Endothelial cell of umbilical vein (primary cell): ENCODE measurements around the gene EPS8L2. TPM values are rescaled to one million over a fixed set of nuclear protein-coding genes. Genes with fewer than 3 reads are reported as not detected.
A peak's percentile ranks its signal among the peaks of the same experiment; 100 is the strongest.
"Not testable (repeated sequence)": the region's sequence is repeated elsewhere in the genome, so short reads cannot be mapped to it uniquely, and the experiment has no call there.

Source experiments
- BruUV-seq: library from RNA; stranded (reverse); fragments of 400-500 nt; replicated peaks from 2 replicates; lab custom pipeline; 2021; lab: Mats Ljungman, UMichigan
- CTCF ChIA-PET: fragments of 300-600, 350-600 bp; sonication (Branson Sonifier 250); formaldehyde crosslinking; loops from one replicate; lab custom pipeline; 2021; ENCODE audit warnings: antibody characterized with exemption, inconsistent platforms; lab: Charles Lee
- POLR2A ChIA-PET: fragments of 300-600, 350-600 bp; sonication (Branson Sonifier 250); formaldehyde crosslinking; loops from one replicate; lab custom pipeline; 2021; ENCODE audit warnings: antibody characterized with exemption, inconsistent platforms; lab: Charles Lee
- DNase-seq: peaks from one replicate; pipeline ENCODE4 v3.0.0-alpha.2; 2011; ENCODE audit warnings: low read depth, low spot score
- FAIRE-seq: peaks from 2 replicates; lab custom pipeline; 2011; peaks lifted over from hg19 to GRCh38; lab: Jason Lieb, UNC
- H2AFZ ChIP-seq: 2 replicates; pipeline ENCODE4 v1.6.0; 2012; ENCODE audit warnings: low read depth, low read length, control low read depth, inconsistent platforms
- H3K27ac ChIP-seq: 2 replicates; pipeline ENCODE4 v1.5.1; 2011; ENCODE audit warnings: low read depth, mild to moderate bottlenecking, control low read depth, low read length, moderate library complexity; ENCODE audit not compliant: insufficient read depth
- H3K27me3 ChIP-seq, 2 experiments: 2 replicates each; pipeline versions ENCODE4 v1.6.0 to v1.6.1; 2011; ENCODE audit warnings: low read length in 2 of 2, mixed read lengths in 1 of 2; ENCODE audit not compliant: control insufficient read depth in 2 of 2, insufficient read depth in 2 of 2
- H3K36me3 ChIP-seq, 2 experiments: 2 replicates in 1 of 2; 3 replicates in 1 of 2; pipeline ENCODE4 v1.5.1; 2011; ENCODE audit warnings: low read length in 2 of 2, mild to moderate bottlenecking in 1 of 2, moderate library complexity in 1 of 2; ENCODE audit not compliant: control insufficient read depth in 2 of 2, insufficient read depth in 2 of 2; ENCODE audit errors: extremely low read depth in 1 of 2
- H3K4me1 ChIP-seq: 3 replicates; pipeline ENCODE4 v1.5.1; 2011; ENCODE audit warnings: mild to moderate bottlenecking, low read length; ENCODE audit not compliant: control insufficient read depth, insufficient read depth; ENCODE audit errors: extremely low read depth
- H3K4me2 ChIP-seq: 2 replicates; pipeline ENCODE4 v1.6.1; 2011; ENCODE audit warnings: low read length, control low read depth, mixed read lengths; ENCODE audit not compliant: insufficient read depth
- H3K4me3 ChIP-seq, 3 experiments: fragments of 200-600 bp in 1 of 3; sonication (generic), shearing (Covaris generic) in 1 of 3; replicated peaks in 1 of 3; 2 replicates each; pipeline ENCODE4 v1.5.1; 2011 to 2016; ENCODE audit warnings: control low read depth in 3 of 3, low read length in 3 of 3, mild to moderate bottlenecking in 2 of 3, inconsistent platforms in 1 of 3, low read depth in 1 of 3, moderate library complexity in 1 of 3; ENCODE audit not compliant: insufficient read depth in 1 of 3
- H3K79me2 ChIP-seq: 2 replicates; pipeline ENCODE4 v1.6.0; 2012; ENCODE audit warnings: low read length, inconsistent platforms; ENCODE audit not compliant: control insufficient read depth, insufficient read depth
- H3K9ac ChIP-seq: replicated peaks from 2 replicates; pipeline ENCODE3; 2011; ENCODE audit warnings: low read length, control low read depth; ENCODE audit not compliant: insufficient read depth; ENCODE audit errors: extremely low read depth
- H3K9me1 ChIP-seq: replicated peaks from 3 replicates; pipeline ENCODE4 v1.6.0; 2011; ENCODE audit warnings: mild to moderate bottlenecking, low read length; ENCODE audit not compliant: control insufficient read depth, insufficient read depth; ENCODE audit errors: extremely low read depth
- H3K9me3 ChIP-seq: replicated peaks from 2 replicates; pipeline ENCODE4 v1.5.1; 2012; ENCODE audit warnings: low read length, inconsistent platforms; ENCODE audit not compliant: control insufficient read depth, insufficient read depth
- H4K20me1 ChIP-seq: replicated peaks from 2 replicates; pipeline ENCODE3; 2011; ENCODE audit warnings: mild to moderate bottlenecking, low read length; ENCODE audit not compliant: control insufficient read depth, insufficient read depth; ENCODE audit errors: extremely low read depth
- EZH2 ChIP-seq: IDR thresholded peaks from 2 replicates; pipeline ENCODE4 v1.6.1; 2012; ENCODE audit warnings: borderline replicate concordance, low read depth, mild to moderate bottlenecking, moderate library complexity, low read length, inconsistent platforms; ENCODE audit not compliant: severe bottlenecking
- MAX ChIP-seq: IDR thresholded peaks from 2 replicates; pipeline ENCODE4 v1.6.1; 2011; ENCODE audit not compliant: insufficient read depth, insufficient read length
- MYC ChIP-seq: IDR thresholded peaks from one replicate; pipeline ENCODE4 v1.6.1; 2011; ENCODE audit warnings: mild to moderate bottlenecking, low read depth, low read length
- dilution Hi-C: fragments of 300-500 bp; cut with MboI; formaldehyde crosslinking; loops from one replicate; pipeline ENCODE4 v1.15.0; 2019; ENCODE audit warnings: low sequenced_read_pairs; ENCODE audit not compliant: extremely low pct_ligation_motif_present
- intact Hi-C: fragments of 100-400 bp; cut with micrococcal nuclease; formaldehyde crosslinking; loops from one replicate; pipeline ENCODE4 v1.10.0; 2022
- polyA plus RNA-seq, 4 experiments: library from polyadenylated mRNA; depleted of rRNA in 3 of 4; stranded (reverse) in 3 of 4; unstranded in 1 of 4; fragments of >200 nt; gene quantifications; 2 replicates each; pipeline versions ENCODE4 v1.2.1 to v1.2.3, GENCODE V29; 2011 to 2012; ENCODE audit warnings: missing spikeins in 1 of 4
- total RNA-seq: library from RNA; stranded (reverse); gene quantifications from 2 replicates; pipeline ENCODE4 v1.2.3, GENCODE V29; 2021

EPS8L2 gene
- total and polyA plus RNA-seq, 2 donors (not counting 3 experiments of a cell fraction or from before 2014, with no cell fraction given) = 5.2 to 12.5 TPM

GRCh38 chr11:689625-690024, 16.4 kb upstream of the EPS8L2 start:
- peak; percentile 37 for TF ChIP-seq MAX
- peak; percentile 10 for TF ChIP-seq MYC
- TF ChIP-seq EZH2 = no peak
- BruUV-seq = no TSS peak
- FAIRE-seq (peak; percentile 88), DNase-seq (peak; percentile 87)
- Histone ChIP-seq H3K9me1 (no peaks in the 10 kb centered on the region), H3K27me3 (no peaks in the 10 kb centered on the region), H3K27ac (peak overlapping the region; percentile 53), H3K4me1 (peaks cover 32% of the 10 kb centered on the region), H3K36me3 (peaks cover 5 to 17% of the 10 kb centered on the region in 2 experiments), H3K4me3 (no peak overlapping the region), H3K9ac (no peak overlapping the region), H3K9me3 (no peaks in the 10 kb centered on the region), H4K20me1 (no peaks in the 10 kb centered on the region), H3K79me2 (peaks cover 39% of the 10 kb centered on the region), H3K4me2 (no peak overlapping the region), H2AFZ (no peak overlapping the region)
- intact Hi-C loops (no loop called here), dilution Hi-C loops (no loop called here)
- ChIA-PET POLR2A (no interaction called here), CTCF (interaction anchor here (1.0 kb wide), 1 partner anchor 9 kb away, joined by 4 read pairs; no protein-coding TSS in a partner anchor)

DNA sequence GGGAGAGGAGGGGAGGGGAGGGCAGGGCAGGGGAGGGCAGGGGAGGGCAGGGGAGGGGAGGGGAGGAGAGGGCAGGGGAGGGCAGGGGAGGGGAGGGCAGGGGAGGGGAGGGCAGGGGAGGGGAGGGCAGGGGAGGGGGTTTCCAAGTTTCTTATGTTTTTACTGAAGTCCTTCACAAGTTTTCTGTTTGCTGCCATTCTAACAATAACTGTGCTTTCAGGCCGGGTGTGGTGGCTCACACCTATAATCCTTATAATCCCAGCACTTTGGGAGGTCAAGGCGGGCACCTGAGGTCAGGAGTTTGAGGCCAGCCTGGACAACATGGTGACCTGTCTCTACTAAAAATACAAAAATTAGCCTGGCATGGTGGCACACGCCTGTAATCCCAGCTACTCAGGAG, 15.8 kb upstream of the EPS8L2 start:
- H2AFZ ChIP-seq, H3K9ac ChIP-seq, H3K4me2 ChIP-seq, BruUV-seq, H3K9me3 ChIP-seq, H3K27me3 ChIP-seq, FAIRE-seq, H4K20me1 ChIP-seq, H3K9me1 ChIP-seq, intact Hi-C loops, H3K4me3 ChIP-seq, dilution Hi-C loops, CTCF ChIA-PET, DNase-seq, H3K27ac ChIP-seq, POLR2A ChIA-PET: not testable (repeated sequence)
- H3K4me1 ChIP-seq = peaks cover 32% of the 10 kb centered on the region
- peaks cover 39% of the 10 kb centered on the region for H3K79me2 ChIP-seq
- peaks cover 3 to 15% of the 10 kb centered on the region in 2 experiments for H3K36me3 ChIP-seq
